SK-N-SH treated with all-trans-retinoic acid at 6 μM for 48 hours (cell line): ENCODE results near the gene DCAF15.

Experiments used
- ATAC-seq: fragments of 200-7000 bp; cut with Tn5 transposase; 3 replicates; pipeline ENCODE4 v1.9.1; 2020; ENCODE audit warnings: mild to moderate bottlenecking, moderate library complexity
- ARNTL ChIP-seq: fragments of 450-650 bp; formaldehyde crosslinking; IDR thresholded peaks from 2 replicates; pipeline ENCODE4 v1.5.0; 2020; ENCODE audit warnings: low read depth, mild to moderate bottlenecking, moderate library complexity, borderline replicate concordance
- BACH2 ChIP-seq: fragments of 250-450 bp; sonication (Bioruptor Pico); IDR thresholded peaks from 2 replicates; pipeline ENCODE4 v1.9.0; 2021; ENCODE audit warnings: mild to moderate bottlenecking, borderline replicate concordance
- CSDC2 ChIP-seq: fragments of 250-450 bp; sonication (Bioruptor Pico); IDR thresholded peaks from 2 replicates; pipeline ENCODE4 v1.5.0; 2020; ENCODE audit warnings: mild to moderate bottlenecking, moderate library complexity
- ESRRG ChIP-seq: fragments of 250-450 bp; sonication (Bioruptor Pico); IDR thresholded peaks from 2 replicates; pipeline ENCODE4 v1.6.1; 2021; ENCODE audit warnings: mild to moderate bottlenecking
- GLIS3 ChIP-seq: fragments of 250-450 bp; sonication (Bioruptor Pico); IDR thresholded peaks from 2 replicates; pipeline ENCODE4 v1.5.0; 2020; ENCODE audit warnings: mild to moderate bottlenecking, moderate library complexity
- ISL1 ChIP-seq: fragments of 250-450 bp; sonication (Bioruptor Pico); IDR thresholded peaks from 2 replicates; pipeline ENCODE4 v2.1.2; 2022; ENCODE audit warnings: mild to moderate bottlenecking, moderate library complexity
- OSR1 ChIP-seq: fragments of 250-450 bp; sonication (Bioruptor Pico); IDR thresholded peaks from 2 replicates; pipeline ENCODE4 v1.8.0; 2022; ENCODE audit warnings: moderate library complexity, mild to moderate bottlenecking, inconsistent platforms
- PPARA ChIP-seq: fragments of 250-450 bp; sonication (Bioruptor Pico); IDR thresholded peaks from 2 replicates; pipeline ENCODE4 v1.5.0; 2020; ENCODE audit warnings: mild to moderate bottlenecking, borderline replicate concordance
- RARB ChIP-seq: fragments of 250-450 bp; sonication (Bioruptor Pico); IDR thresholded peaks from 2 replicates; pipeline ENCODE4 v1.8.0; 2021; ENCODE audit warnings: mild to moderate bottlenecking, moderate library complexity
- SNAI2 ChIP-seq: fragments of 250-450 bp; sonication (Bioruptor Pico); IDR thresholded peaks from 2 replicates; pipeline ENCODE4 v1.5.0; 2020; ENCODE audit warnings: mild to moderate bottlenecking, moderate library complexity
- TCF4 ChIP-seq: fragments of 250-450 bp; sonication (Bioruptor Pico); IDR thresholded peaks from 2 replicates; pipeline ENCODE4 v1.8.0; 2021; ENCODE audit warnings: mild to moderate bottlenecking, moderate library complexity, borderline replicate concordance
- TOX ChIP-seq: fragments of 250-450 bp; sonication (Bioruptor Pico); IDR thresholded peaks from 2 replicates; pipeline ENCODE4 v1.8.0; 2021; ENCODE audit warnings: mild to moderate bottlenecking, moderate library complexity, borderline replicate concordance
- ZC3H10 ChIP-seq: fragments of 250-450 bp; sonication (Bioruptor Pico); IDR thresholded peaks from 2 replicates; pipeline ENCODE4 v1.5.1; 2021; ENCODE audit warnings: mild to moderate bottlenecking, moderate library complexity
- ZFP3 ChIP-seq: fragments of 250-450 bp; sonication (Bioruptor Pico); IDR thresholded peaks from 2 replicates; pipeline ENCODE4 v1.5.0; 2020; ENCODE audit warnings: mild to moderate bottlenecking, moderate library complexity
- ZFP30 ChIP-seq: fragments of 450-650 bp; formaldehyde crosslinking; IDR thresholded peaks from 2 replicates; pipeline ENCODE4 v1.5.0; 2022; ENCODE audit warnings: mild to moderate bottlenecking, moderate library complexity
- ZNF565 ChIP-seq: fragments of 450-650 bp; formaldehyde crosslinking; conservative IDR thresholded peaks from 2 replicates; pipeline ENCODE4 v1.5.0; 2020; ENCODE audit warnings: low read depth, mild to moderate bottlenecking, moderate library complexity
- ZNF70 ChIP-seq: fragments of 450-650 bp; formaldehyde crosslinking; IDR thresholded peaks from 2 replicates; pipeline ENCODE4 v1.5.0; 2020; ENCODE audit warnings: mild to moderate bottlenecking, moderate library complexity
- ZNF8 ChIP-seq: fragments of 450-650 bp; formaldehyde crosslinking; IDR thresholded peaks from 2 replicates; pipeline ENCODE4 v1.5.0; 2020; ENCODE audit warnings: mild to moderate bottlenecking, moderate library complexity
- TF ChIP-seq, protein P1 (sequence below): fragments of 250-450 bp; sonication (Bioruptor Pico); IDR thresholded peaks from 2 replicates; pipeline ENCODE4 v1.8.0; 2021; ENCODE audit warnings: low read depth, mild to moderate bottlenecking, moderate library complexity, borderline replicate concordance
- TF ChIP-seq, protein P2 (sequence below): fragments of 250-450 bp; sonication (Bioruptor Pico); IDR thresholded peaks from 2 replicates; pipeline ENCODE4 v1.5.0; 2020; ENCODE audit warnings: mild to moderate bottlenecking, moderate library complexity
- TF ChIP-seq, protein P3 (sequence below): fragments of 250-450 bp; sonication (Bioruptor Pico); IDR thresholded peaks from 2 replicates; pipeline ENCODE4 v1.5.1; 2021; ENCODE audit warnings: mild to moderate bottlenecking, moderate library complexity
- TF ChIP-seq, protein P4 (sequence below): fragments of 250-450 bp; sonication (Bioruptor Pico); IDR thresholded peaks from 2 replicates; pipeline ENCODE4 v1.8.0; 2020; ENCODE audit warnings: mild to moderate bottlenecking, moderate library complexity, borderline replicate concordance

Gene DCAF15

DNA sequence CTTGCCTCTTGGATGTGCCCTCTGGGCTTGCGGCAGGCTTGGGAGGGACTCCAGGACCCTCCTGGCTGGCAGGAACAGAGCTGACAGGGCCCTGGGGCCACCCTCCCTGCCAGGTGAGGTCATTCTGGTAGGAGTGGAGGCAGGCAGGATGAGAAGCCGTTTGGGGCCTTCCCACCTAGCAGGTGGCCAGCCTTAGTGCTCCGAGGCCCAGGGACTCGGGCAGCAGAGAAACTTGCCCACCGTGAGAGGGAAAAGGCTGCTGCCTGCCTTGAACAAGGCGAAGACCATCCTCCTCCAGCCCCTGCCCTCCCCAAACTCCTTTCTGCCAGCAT lies 45.3 kb downstream of the DCAF15 start:
- no peak for ATAC-seq
- TF ChIP-seq CSDC2 (CRISPR knock-in tag) (no peak), ZFP30 (CRISPR knock-in tag) (no peak), RARB (CRISPR knock-in tag) (no peak), BACH2 (no peak), ZNF565 (no peak), ZC3H10 (no peak), ARNTL (CRISPR knock-in tag) (no peak), TCF4 (CRISPR knock-in tag) (no peak), ZFP3 (CRISPR knock-in tag) (no peak), OSR1 (no peak), GLIS3 (no peak), TOX (no peak)
- TF ChIP-seq, protein P1, sequence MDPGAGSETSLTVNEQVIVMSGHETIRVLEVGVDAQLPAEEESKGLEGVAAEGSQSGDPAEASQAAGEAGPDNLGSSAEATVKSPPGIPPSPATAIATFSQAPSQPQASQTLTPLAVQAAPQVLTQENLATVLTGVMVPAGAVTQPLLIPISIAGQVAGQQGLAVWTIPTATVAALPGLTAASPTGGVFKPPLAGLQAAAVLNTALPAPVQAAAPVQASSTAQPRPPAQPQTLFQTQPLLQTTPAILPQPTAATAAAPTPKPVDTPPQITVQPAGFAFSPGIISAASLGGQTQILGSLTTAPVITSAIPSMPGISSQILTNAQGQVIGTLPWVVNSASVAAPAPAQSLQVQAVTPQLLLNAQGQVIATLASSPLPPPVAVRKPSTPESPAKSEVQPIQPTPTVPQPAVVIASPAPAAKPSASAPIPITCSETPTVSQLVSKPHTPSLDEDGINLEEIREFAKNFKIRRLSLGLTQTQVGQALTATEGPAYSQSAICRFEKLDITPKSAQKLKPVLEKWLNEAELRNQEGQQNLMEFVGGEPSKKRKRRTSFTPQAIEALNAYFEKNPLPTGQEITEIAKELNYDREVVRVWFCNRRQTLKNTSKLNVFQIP (CRISPR knock-in tag) = no peak

DNA sequence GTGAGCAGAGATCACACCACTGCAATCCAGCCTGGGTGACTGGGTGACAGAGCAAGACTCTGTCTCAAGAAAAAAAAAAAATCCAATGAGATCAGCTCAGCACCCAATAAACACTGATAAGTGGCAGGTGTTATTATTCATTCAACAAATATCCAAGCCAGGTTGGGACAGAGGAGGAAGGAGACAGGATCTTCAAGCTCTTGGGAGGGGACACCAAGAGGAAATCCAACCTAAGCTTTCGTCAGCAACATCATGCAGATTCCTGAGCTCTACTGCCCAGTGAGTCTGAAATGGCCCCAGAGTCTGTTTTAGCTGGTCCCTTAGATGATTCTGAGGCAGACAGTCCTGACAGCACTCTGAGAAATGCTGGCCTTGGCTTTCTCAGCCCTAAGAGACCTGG lies 46.1 kb downstream of the DCAF15 start:
- TF ChIP-seq, protein P2, sequence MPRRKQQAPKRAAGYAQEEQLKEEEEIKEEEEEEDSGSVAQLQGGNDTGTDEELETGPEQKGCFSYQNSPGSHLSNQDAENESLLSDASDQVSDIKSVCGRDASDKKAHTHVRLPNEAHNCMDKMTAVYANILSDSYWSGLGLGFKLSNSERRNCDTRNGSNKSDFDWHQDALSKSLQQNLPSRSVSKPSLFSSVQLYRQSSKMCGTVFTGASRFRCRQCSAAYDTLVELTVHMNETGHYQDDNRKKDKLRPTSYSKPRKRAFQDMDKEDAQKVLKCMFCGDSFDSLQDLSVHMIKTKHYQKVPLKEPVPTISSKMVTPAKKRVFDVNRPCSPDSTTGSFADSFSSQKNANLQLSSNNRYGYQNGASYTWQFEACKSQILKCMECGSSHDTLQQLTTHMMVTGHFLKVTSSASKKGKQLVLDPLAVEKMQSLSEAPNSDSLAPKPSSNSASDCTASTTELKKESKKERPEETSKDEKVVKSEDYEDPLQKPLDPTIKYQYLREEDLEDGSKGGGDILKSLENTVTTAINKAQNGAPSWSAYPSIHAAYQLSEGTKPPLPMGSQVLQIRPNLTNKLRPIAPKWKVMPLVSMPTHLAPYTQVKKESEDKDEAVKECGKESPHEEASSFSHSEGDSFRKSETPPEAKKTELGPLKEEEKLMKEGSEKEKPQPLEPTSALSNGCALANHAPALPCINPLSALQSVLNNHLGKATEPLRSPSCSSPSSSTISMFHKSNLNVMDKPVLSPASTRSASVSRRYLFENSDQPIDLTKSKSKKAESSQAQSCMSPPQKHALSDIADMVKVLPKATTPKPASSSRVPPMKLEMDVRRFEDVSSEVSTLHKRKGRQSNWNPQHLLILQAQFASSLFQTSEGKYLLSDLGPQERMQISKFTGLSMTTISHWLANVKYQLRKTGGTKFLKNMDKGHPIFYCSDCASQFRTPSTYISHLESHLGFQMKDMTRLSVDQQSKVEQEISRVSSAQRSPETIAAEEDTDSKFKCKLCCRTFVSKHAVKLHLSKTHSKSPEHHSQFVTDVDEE = no peak
- TF ChIP-seq, protein P3, sequence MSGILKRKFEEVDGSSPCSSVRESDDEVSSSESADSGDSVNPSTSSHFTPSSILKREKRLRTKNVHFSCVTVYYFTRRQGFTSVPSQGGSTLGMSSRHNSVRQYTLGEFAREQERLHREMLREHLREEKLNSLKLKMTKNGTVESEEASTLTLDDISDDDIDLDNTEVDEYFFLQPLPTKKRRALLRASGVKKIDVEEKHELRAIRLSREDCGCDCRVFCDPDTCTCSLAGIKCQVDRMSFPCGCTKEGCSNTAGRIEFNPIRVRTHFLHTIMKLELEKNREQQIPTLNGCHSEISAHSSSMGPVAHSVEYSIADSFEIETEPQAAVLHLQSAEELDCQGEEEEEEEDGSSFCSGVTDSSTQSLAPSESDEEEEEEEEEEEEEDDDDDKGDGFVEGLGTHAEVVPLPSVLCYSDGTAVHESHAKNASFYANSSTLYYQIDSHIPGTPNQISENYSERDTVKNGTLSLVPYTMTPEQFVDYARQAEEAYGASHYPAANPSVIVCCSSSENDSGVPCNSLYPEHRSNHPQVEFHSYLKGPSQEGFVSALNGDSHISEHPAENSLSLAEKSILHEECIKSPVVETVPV (CRISPR knock-in tag) = no peak
- TF ChIP-seq, protein P4, sequence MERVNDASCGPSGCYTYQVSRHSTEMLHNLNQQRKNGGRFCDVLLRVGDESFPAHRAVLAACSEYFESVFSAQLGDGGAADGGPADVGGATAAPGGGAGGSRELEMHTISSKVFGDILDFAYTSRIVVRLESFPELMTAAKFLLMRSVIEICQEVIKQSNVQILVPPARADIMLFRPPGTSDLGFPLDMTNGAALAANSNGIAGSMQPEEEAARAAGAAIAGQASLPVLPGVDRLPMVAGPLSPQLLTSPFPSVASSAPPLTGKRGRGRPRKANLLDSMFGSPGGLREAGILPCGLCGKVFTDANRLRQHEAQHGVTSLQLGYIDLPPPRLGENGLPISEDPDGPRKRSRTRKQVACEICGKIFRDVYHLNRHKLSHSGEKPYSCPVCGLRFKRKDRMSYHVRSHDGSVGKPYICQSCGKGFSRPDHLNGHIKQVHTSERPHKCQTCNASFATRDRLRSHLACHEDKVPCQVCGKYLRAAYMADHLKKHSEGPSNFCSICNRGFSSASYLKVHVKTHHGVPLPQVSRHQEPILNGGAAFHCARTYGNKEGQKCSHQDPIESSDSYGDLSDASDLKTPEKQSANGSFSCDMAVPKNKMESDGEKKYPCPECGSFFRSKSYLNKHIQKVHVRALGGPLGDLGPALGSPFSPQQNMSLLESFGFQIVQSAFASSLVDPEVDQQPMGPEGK = no peak
- TF ChIP-seq ZC3H10 (no peak), TOX (no peak)
- no peak for ATAC-seq

DNA sequence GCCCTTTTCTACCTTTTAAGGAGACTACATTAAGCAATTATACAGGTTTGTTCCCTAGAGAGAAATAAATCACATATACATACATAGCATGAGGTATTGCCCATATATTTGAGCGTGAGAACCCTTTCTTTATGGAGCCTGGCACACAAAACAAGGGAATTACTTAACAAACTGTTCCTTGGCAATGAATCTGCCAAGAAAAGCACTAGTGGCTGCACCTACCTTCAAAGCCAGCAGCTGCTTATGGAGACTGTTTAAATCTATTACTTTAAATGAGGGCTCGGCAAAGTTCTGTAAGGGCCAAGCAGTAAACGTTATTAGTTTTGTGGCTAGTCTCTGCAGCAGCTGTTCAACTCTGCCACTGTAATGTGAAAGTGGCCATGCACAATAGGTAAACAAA lies 46.8 kb downstream of the DCAF15 start:
- TF ChIP-seq ESRRG (CRISPR knock-in tag) (no peak), SNAI2 (no peak), ZFP3 (CRISPR knock-in tag) (no peak), PPARA (no peak), CSDC2 (CRISPR knock-in tag) (no peak), RARB (CRISPR knock-in tag) (no peak), ZNF565 (no peak), ZNF70 (CRISPR knock-in tag) (no peak), ISL1 (CRISPR knock-in tag) (no peak), BACH2 (no peak), OSR1 (no peak), ZNF8 (CRISPR knock-in tag) (no peak), ZC3H10 (no peak)
- TF ChIP-seq, protein P3 (CRISPR knock-in tag) = no peak
- TF ChIP-seq, protein P1 (CRISPR knock-in tag) = no peak
- TF ChIP-seq, protein P4 = no peak
- TF ChIP-seq, all 23 proteins: peak for 0
- ATAC-seq = no peak
